Stimulated activated CD4-positive, alpha-beta T cell treated with anti-CD3 and anti-CD28 coated beads, Interleukin-4, amount 100 ng/mL, for 4 hours (primary cell): ENCODE data around the gene RABGAP1L.
"Not testable (repeated sequence)": the region's sequence is repeated elsewhere in the genome, so short reads cannot be mapped to it uniquely, and the experiment has no call there.

Experiments
- DNase-seq, 2 experiments: peaks; one replicate each; pipeline ENCODE4 v3.0.0-alpha.2; 2020

The RABGAP1L gene

DNA sequence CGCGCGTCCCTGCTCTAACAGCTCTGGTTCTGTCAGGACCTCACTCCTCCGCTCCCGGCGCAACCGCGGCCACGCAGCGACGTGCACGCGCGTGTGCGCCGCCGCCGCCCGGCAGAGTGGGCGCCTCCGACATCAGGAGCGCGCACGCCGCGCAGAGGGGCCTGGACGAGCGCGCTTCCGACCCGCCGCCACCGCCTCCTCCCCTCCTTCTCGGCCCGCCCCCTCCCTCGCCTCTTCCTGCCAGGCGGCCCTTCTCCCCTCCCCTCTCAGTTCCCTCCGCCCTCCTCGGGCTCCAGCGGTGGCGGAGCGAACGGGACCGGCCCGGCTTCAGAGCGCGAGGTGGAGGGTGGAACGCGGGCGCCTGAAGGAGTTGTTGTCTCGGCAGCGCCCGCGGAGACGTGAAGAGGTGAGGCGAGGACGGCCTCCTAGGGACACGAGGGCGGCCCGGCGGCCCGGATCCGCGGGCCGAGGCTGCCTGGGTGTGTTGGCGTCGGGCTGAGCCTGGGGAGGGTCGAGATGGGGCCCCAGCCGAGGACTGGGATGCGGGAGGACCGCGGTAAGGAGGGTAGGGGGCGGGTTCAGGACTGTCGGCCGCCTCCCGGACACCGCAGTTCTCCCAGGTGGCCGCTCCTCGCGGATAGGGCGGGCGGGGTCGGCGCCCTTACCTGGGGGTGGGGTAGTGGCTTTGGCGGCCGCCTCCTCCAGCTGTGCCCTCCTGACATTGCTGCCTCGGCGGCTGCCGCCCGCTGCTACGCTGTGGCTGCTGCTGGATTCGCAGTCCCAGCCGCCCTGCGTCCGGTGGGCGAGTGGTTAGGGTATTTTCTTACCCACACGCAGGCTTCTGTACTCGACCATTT is at the start of gene RABGAP1L:
TSS of gene RABGAP1L (plus strand) at position 269 of the 857 bp plus-strand sequence.
- peak; percentile 93 for DNase-seq

DNA sequence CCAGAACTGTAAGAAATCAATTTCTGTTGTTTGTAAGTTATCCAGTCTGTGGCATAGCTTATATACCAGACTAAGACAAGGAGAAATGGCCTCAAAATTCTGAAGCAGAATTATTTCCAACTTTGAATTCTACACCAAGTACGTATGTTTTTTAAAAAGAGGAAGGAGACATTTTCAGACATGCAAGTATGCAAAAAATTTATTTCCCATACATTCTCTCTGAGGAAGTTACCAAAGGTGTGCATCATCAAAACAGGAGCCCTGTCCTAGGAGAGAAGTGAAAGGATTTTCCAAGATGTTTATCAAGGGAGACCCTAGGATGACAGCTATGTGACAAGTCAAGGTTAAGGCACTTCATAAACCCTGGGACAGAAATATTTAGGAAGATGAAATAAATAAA is 49.3 kb upstream of the RABGAP1L start:
- no peak for DNase-seq

- no peak for DNase-seq
Observed at GRCh38 chr1:174112489-174113162, 46.7 kb upstream of the RABGAP1L start.

- DNase-seq: no peak
Observed at GRCh38 chr1:174114106-174114505, 45.2 kb upstream of the RABGAP1L start.

GRCh38 chr1:174114788-174115448 is 44.4 kb upstream of the RABGAP1L start:
- DNase-seq: no peak

- DNase-seq: no peak
Observed at GRCh38 chr1:174116042-174116441, 43.3 kb upstream of the RABGAP1L start.

DNA sequence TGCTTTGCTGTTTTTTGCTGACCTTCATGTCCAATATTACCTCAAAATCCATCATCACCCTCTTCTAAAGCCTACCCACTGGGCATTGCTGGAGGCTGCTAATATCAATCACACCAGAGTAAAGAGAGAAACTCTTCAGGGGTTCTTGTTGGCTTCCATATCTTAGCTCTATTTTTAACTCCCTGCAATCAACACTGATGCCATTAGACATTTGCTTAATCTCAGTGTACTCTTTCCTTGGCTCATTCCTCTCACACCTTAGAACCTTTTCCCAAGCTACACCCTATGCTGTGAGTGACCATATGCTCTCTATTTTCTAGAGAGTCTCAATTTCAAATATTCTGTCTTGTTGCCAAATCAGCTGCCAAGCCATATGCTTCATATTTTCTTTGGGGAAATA is 40.6 kb upstream of the RABGAP1L start:
- DNase-seq: no peak

- DNase-seq: not testable (repeated sequence)
Observed at GRCh38 chr1:174122318-174122717, 37.0 kb upstream of the RABGAP1L start.

DNA sequence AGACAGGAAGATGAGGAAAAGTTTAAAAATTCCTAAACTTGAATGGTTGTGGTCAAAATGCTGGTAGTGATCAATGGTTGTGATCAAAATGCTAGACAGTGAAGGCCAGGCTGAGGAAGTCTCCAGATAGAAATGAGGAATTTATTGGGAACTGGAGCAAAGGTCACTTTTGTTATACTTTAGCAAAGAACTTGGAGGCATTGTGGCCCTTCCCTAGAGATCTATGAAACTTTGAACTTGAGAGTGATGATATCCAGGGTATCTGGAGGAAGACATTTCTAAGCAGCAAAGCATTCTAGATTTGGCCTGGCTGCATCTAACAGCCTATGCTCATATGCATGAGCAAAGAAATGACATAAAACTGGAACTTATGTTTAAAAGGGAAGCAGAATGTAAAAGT is 35.5 kb upstream of the RABGAP1L start:
- DNase-seq: no peak

DNA sequence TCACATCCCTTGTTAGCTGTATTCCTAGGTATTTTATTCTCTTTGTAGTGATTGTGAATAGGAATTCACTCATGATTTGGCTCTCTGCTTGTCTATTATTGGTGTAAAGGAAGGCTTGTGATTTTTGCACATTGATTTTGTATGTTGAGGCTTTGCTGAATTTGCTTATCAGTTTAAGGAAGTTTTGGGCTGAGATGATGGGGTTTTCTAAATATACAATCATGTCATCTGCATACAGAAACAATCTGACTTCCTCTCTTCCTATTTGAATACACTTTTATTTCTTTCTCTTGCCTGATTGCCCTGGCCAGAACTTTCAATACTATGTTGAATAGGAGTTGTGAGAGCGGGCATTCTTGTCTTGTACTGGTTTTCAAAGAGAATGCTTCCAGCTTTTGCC is 32.1 kb upstream of the RABGAP1L start:
- not testable (repeated sequence) for DNase-seq

- no peak for DNase-seq
Observed at GRCh38 chr1:174131032-174131638, 28.2 kb upstream of the RABGAP1L start.

DNA sequence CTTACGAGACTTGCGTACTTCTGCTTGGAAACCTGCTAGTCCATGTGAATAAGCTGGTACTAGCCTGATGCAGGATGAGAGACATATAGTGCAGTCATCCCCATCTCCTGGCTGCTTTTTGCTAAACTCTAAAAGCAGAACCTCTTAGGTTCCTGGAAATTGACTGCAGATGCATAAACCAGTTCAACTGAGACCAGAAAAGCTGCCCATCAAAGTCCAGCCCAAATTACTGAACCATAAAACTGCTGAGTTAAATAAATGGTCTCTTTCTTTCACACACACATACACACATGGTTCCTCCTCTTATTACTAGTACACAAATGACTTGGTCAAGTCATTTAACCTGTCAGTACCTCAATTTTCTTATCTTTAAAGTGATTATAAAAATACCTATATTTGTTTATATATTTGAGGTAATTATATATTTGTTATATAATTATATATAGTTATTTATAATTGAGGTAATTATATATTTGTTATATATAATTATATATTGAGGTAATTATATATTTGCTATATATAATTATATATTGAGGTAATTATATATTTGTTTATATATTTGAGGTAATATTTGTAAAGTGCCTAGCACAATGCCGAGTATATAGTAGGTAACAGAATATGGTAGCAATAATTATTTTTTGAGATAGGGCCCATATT is 25.2 kb upstream of the RABGAP1L start:
- no peak for DNase-seq

GRCh38 chr1:174135211-174135610 is 24.1 kb upstream of the RABGAP1L start:
- no peak for DNase-seq

- DNase-seq: no peak
Observed at GRCh38 chr1:174136714-174137113, 22.6 kb upstream of the RABGAP1L start.

- DNase-seq: no peak
Observed at GRCh38 chr1:174142836-174143235, 16.5 kb upstream of the RABGAP1L start.

- DNase-seq: not testable (repeated sequence)
Observed at GRCh38 chr1:174143727-174144396, 15.5 kb upstream of the RABGAP1L start.

DNA sequence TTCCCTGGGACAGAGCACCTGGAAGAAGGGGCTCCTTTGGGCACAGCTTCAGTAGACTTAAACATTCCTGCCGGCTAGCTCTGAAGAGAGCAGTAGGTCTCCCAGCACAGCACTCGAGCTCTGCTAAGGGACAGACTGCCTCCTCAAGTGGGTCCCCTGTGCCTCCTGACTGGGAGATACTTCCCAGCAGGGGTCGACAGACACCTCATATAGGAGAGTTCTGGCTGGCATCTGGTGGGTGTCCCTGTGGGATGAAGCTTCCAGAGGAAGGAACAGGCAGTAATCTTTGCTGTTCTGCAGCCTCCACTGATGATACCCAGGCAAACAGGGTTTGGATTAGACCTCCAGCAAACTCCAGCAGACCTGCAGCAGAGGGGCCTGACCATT is 14.9 kb upstream of the RABGAP1L start:
- not testable (repeated sequence) for DNase-seq

DNA sequence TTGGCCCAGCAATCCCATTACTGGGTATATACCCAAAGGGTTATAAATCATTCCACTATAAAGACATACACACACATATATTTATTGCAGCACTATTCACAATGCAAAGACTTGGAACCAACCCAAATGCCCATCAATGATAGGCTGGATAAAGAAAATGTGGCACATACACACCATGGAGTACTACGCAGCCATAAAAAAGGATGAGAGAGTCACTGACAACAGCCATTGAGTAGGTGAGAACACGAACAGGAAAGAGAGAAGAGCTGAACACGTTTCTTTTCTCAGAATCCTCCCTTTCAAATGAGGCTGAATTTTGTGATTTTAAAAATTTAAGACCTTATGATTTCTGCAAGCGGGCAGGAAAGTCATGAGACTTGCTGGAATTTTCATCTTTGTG is 10.1 kb upstream of the RABGAP1L start:
- no peak for DNase-seq

- no peak for DNase-seq
Observed at GRCh38 chr1:174150499-174150898, 8.8 kb upstream of the RABGAP1L start.

DNA sequence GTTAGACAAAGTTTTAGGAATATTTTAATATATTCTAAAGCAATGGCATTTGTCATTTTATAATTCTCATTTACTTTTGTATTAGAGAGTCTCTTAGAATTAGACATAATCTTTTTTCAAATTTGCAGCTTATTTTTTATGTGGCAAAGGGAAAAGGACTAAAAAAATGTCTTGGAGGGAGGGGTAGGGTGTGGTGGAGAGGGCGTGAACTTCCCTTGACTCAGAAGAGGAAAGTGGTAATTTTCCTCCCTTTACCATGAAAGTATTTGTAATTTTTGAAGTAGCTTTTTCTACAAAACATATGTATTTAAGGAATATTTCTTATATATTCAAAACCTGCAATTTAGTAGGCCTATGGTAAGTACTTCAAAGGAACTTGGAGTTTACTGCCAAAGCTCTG is 6.9 kb upstream of the RABGAP1L start:
- DNase-seq: no peak

DNA sequence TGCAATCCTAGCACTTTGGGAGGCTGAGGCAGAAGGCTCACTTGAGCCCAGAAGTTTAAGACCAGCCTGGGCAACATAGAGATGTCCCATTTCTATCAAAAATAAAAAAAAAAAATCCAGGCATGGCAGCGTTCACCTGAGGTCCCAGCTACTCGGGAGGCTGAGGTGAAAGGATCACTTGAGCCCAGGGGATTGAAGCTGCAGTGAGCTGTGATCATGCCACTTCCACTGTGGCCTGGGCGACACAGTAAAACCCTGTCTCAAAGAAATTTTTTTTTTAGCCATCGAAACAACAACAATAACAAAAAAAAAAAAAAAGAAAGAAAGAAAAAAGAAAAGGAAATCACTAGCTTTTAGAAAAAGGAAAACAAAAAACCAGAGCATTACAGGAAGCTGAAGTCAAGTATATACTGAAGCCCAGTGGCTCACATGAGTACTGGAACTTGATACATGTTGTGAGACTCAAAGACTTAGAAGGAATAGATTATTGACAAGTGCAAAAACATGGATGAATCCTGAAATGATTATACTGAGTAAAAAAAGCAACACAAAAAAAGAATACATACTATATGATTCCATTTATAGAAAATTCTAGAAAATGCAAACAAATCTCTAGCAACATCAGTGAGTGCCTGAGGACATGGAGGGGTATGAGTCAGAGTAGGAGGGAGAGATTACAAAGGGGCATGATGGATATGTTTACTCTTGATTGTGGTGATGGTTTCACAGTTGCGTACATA is 6.1 kb upstream of the RABGAP1L start:
- DNase-seq: no peak

- DNase-seq: no peak
Observed at GRCh38 chr1:174153825-174154107, 5.6 kb upstream of the RABGAP1L start.
